A549 treated with CpdA at 1 μM for 4 hours (cell line): Measurements from ENCODE around the gene SSBP3. TPM values are rescaled to one million over a fixed set of nuclear protein-coding genes. Genes with fewer than 3 reads are reported as not detected.

Source experiments
- total RNA-seq: library from RNA; stranded (reverse); fragments of 200-300 nt; extraction: Qiagen RNA extraction; gene quantifications from 5 replicates; pipeline ENCODE4 v1.2.3, GENCODE V29; 2022; ENCODE audit warnings: low read depth

SSBP3 gene
- total RNA-seq = 9.1 to 11.3 TPM (median 10.3 TPM) in 5 replicates

GRCh38 chr1:54406339-54407153, at the start of gene SSBP3:
SSBP3 (minus strand) TSS chr1:54406394.

GRCh38 chr1:54199765-54200518, 206.3 kb downstream of the SSBP3 start, which contains the start of the genes CYB5RL and MRPL37:
CYB5RL (minus strand) TSS chr1:54200030; CDS start chr1:54195616, 4,414 bp downstream.
MRPL37 (plus strand) TSS chr1:54200167; CDS start chr1:54200244, 77 bp downstream.

Other genes starting within 250 kb of the SSBP3 start
- 2.9 to 3.4 TPM (median 3.1 TPM) in 5 replicates for gene CYB5RL, start 206.4 kb downstream of the SSBP3 start, total RNA-seq
- 73.8 to 99.8 TPM (median 94.7 TPM) in 5 replicates for gene MRPL37, start 206.2 kb downstream of the SSBP3 start, total RNA-seq
- 1.4 to 2.3 TPM (median 2.1 TPM) in 5 replicates for gene ACOT11, start 141.8 kb upstream of the SSBP3 start, total RNA-seq
- gene FAM151A, start 217.1 kb upstream of the SSBP3 start, total RNA-seq = not detected in 5 replicates
- not detected in 5 replicates for gene MROH7, start 235.4 kb upstream of the SSBP3 start, total RNA-seq